HK-2 (cell line): ENCODE results near the gene TEKT3.
A peak's percentile ranks its signal among the peaks of the same experiment; 100 is the strongest.

Experiments used
- DNase-seq: peaks from one replicate; pipeline ENCODE4 v3.0.0-alpha.2; 2018; ENCODE audit not compliant: unreplicated experiment

TEKT3 gene

DNA sequence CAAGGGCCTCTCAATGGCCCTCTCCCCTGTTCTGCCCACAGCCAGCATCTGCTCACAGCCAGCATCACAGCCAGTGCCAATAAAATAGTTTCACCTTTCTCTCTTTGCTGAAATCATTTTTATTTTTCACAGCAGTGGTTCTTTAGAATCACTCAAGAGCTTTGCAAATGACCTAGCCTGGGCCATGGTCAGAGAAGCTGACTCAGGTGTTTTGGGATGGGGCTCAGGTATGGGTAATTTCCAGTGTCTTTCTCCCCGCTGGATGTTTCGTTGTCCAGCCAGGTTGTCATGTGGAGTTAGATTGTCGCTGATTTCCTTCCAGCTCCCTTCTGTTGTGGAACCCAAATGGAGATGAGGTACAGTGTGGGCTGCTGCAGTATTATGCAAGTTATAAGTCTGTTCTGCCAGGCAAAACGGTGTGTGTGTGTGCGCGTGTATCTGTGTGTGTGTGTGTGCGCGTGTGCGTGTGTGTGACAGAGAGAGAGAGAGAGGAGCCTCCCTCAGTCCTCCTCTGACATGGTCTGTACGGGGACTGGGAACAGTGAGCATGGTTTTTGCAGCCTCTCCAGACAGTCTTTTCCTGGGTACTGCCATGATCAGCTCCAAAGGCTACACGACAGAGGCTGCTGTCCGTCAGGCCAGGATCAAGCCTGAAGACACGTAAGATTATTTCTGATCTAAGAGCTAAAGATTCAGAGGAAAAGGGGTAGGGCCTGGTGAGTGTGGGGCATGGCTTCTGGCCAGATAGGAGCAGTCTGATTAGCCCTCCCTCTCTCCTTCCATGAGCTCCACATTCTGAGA is 74.9 kb downstream of the TEKT3 start:
- DNase-seq: no peak

DNA sequence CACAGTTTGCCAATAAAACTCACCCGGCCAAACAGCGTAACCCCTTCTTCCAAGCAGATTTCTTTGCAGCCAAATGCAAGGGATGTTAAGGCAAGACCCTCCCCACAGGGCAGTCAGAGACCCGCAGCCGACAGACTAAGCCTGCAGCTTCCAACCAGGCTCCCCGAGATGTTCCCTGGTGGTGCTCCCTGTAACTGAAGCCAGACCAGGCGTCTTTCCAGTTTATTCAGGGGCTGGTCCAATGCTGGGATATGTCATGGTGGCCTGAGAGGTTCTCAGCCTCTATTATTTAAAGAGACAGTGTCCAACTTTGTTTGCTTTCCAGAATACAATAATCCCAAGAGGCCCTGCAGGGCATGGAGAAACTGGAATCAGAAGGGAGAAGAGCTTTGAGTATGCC is 76.3 kb downstream of the TEKT3 start, which contains the start of gene PMP22:
TSS of gene PMP22 (minus strand) at position 196 of the 400 bp plus-strand sequence. CDS start 4,599 bp downstream, outside the sequence.
- DNase-seq: no peak

DNA sequence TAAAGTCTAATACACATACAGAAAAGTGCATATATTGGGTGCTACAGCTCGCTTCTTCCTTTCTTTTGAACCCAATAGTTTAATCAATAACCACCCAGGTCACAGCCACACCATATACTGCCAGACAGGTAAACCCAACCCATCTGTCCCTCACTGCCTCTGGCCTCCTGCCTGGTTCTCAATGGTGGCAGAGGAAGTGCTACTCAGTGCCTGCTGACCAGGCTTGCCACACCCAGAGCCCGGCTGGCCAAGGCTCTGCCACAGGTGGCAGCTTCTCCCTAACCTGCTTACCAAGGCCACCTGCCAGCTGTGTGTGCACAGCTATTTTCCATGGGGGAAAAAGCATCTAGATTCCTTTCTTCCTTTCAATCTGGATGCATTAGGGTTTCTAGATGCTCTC is 76.9 kb downstream of the TEKT3 start:
- no peak for DNase-seq

DNA sequence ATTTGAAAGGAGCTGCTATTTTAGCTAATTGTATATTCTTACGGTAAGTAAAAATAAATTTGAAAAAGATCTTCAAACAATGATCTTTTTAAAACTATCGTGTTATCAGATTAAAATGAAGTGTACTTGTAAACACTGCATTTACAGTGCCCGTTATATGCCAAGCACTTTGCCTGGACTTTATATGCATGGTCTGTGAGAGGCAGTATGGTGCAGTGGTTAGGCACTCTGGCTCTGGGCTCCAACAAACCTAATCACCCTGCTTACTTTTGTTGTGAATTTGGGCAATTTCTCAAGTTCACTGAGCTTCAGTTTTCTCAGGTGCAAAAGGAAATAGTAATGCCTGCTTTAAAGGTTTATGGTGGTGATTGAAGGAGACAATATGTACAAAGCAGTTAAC is 77.7 kb downstream of the TEKT3 start:
- no peak for DNase-seq

DNA sequence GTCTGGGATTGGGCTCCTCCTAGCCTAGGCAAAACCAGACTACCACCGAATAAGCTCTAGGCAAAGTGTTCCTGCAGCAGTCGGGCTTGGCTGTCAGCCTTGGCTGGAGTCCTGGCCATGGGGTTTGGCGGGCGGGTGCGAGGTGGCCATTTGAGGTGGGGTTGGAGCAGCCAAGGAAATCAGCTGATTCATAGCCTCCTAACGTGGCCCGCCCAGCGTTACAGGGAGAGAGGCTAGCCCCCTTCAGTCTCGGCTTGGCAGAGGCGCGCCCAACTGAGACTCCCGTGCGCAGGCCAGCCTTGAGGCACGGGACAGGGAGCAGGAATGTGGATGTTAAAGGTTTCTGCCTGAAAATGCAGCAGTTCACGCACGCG is 78.2 kb downstream of the TEKT3 start:
- peak; percentile 40 for DNase-seq

DNA sequence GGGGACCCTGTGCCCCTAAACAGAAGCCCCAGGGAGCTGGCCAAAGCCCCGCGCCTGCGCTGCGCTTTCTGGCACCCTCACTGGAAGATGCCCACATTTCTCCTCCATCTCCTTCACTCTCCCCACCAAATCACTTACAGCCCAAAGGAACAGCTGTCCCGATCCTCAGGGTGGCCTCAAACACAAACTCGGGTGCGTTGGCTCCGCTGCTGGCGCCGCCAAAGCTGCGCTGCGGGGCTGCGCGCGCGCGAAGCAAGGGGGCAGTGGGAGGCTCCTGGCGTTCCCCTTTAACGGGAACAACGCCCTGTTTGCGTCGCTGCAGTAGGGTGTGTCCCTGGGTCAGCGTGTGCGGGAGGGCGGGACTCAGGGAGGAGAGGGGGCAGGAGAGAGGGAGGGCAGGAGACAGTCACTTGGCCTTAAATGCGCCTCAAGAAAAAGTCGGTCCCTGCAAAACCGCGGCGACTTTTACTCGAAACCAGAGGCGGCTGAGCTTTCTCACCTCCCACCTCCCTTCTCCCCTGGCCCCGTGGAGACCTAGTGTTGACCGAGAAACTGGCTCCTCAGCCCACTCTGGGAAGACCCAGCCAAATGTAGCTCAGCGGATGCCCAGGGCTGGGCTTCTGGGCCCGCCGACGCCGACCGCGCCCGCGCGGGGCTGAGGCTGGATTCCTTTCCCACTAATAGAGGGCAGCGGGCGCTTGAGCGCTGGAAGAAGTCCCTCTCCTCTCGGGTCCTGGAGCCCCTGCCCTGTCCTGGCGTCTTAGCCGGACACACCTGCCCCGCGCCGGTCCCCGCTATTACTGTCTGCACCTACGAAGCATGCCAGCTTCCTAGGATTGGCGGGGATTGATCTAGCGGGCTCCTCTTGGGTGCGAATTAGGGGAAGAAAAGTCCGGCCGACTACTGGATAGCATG is 78.8 kb downstream of the TEKT3 start:
- DNase-seq: no peak

DNA sequence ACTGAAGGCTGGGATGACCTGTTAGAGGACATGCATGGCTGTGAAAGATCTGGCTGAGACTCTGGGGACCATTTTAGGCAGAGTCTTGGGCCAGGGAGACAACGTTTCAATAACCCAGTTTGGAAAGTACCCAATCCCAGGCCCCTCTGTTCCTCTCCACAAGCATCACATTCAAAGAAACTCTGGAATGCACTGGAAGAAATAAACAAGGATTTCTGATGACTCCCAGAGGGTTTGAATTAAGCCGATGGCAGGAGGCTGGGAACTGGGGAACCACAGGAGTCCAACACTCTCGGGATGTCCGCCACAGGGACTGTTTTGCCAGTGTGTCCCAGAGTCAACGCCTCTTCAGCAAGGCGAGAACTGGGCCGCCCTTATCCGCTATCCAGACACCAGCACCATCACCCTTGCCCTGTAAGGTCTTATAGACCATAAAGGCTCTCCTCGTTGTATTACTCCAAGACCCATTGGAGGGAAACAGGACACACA is 79.6 kb downstream of the TEKT3 start:
- no peak for DNase-seq

DNA sequence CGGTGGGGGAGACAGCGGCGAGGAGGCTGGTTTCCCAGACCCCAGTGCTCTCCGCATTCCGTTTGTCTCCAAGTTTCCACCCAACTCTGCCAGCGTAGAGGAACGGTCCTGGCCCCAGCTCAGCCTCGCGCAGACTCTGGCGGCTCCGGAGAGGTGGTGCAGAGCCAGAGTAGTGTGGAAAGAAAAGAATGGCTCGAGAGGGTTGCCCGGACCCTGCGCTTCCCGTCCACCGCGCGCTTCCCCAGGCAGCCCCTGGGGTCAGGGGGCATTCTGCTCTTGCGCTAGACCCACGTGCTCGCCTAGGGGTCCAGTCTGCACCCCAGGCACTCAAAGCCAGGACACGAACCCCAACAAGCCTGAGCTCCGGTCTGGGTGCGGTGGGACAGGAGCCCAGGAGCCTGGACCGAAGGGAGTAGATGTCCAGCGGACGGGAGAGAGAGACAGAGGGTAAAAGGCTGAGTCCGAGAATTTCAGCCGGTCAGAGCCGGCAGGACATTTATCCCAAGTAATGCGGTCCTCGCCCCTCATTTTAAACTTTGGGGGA is 80.1 kb downstream of the TEKT3 start:
- DNase-seq: peak; percentile 52

DNA sequence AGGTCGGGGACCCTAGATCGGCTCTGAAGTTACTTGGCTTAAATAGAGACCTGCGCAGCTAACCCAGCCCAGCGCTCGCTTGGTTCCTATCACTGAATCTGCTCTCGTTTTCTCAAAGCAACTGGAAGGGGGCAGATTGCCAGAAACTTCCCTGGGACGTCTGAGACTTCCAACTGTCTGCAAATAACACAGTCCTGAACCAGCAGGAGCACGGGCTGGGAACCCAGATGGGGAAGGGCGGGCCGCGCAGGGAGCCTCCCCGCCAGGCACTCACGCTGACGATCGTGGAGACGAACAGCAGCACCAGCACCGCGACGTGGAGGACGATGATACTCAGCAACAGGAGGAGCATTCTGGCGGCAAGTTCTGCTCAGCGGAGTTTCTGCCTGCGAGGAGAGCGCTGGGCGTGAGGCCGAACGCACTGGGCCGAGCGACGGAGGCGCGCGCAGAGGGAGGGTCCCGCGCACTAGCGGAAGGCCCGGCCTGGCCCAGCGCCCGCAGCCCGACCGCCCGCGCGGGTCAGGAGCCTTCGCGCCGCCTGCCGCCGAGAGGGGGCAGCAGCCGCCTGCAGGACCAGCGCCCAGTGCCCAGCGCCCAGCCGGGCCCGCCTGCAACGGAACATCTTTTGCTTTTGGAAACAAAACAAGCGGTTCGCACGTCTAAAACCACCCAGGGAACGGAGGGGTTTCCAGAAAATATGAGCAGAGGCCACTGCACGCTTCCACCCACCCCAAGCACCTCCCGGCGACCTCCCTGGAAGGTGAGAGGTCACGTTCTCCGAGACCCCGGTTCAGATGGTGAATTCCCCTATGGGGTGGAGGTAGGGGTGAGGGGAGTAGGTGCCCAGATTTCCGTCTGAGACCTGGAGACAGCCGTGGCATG is 80.8 kb downstream of the TEKT3 start:
- peak; percentile 87 for DNase-seq

DNA sequence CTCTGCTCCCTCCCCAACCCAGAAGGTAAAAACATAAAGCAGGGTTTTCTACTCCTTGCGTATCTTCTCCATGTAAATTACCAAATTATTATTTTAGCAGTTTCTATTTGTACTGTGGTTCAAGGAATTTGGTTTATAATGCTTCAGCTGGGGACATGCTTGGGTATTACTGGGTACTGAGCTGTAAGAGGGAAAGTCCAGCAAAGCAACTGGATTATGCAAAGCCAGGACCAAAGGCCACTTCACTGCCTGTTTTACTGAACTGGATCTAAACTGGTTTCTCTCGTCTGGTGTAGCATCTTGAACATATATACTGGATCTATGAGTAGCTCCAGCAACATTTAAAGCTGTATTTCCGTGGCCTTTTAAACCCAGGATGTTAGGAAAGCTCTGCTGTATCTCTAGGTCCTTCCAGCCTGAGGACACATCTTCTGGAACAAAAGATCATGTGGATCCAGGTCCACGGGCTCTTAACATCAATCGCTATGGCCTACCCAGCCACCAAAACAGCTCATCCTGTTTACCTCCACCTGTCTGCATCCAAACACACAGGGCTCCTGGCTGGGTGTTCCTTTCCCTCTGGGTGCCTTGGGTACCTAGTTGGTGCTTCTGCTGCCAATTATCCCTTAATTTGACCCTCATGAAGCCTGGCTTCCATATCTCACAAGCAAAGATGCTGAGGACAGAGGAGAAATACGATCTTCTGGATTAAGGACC is 83.4 kb downstream of the TEKT3 start:
- no peak for DNase-seq

DNA sequence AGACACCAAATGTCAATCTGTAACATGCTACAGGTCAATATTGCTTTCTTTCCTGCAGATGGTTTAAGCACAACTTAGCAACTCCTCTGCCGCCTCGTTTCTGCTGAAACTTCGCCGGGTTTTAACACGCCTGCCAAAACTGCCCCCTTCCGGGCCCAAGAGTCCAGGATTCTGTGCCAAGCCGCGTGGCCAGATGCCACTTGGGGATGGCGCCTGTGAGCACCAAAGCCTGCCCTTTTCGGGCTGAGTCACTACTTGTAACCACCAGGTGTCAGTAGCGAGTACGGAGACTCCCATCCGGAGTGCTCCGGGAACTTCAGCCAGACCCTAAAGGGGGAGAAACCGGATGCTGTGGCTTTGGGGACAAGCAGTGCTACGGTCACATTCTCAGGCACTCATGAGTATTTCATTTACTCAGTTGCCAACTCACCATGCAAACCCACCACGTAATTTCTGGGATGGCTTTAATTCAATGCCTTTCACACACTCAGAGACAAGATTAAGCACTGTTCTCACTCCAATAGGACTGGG is 84.1 kb downstream of the TEKT3 start:
- DNase-seq: peak; percentile 72

DNA sequence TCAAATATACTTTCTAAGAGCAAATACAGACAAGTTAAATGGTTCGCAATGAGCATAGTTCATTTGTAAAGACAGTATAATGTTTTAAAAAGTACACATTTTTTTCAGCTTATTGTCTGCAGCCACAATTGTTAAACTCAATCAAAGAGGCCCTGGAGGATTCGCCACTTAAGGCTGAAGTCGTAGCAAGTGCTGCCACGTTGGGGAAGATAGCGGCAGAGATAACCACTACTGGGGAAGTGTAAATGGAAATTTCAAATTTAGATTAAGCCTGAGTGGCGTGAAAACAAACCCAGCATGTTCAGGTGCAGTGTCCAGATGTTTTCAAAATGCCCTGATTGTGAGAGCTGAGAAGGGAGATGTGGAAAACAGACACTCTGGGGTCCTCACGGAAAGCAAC is 84.7 kb downstream of the TEKT3 start:
- DNase-seq: no peak

DNA sequence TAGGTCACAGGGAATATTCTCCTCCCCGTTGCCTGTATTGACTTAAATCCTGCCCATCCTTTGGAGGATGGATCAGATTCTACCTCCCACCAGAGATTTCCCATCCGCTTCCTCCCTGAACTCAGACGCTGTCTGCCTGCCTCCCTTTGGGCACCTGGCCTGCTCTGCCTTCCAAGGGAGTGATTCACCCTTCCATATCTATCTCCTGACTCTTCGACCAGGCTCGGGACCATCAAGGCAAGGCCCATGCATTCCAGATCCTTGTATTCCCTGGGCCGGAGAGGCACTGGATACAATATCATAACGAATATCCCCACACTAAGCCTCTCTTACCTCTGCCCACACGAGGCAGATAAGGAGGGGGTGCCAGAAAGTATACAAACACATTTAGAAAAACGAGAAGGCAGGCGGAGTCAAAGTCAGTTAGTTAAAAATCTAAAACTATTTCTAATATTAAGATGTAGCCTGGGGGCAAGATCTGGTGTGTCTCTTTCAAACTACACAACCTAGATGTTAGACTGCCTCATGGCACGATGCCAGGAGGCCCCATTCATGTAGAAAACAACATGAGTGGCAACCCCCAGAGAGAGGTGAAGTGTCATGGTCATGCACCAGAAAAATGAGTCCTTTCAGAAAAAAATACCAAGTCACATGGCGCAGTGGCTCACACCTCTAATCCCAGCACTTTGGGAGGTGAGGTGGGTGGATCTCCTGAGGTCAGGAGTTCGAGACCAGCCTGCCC is 85.5 kb downstream of the TEKT3 start:
- DNase-seq: no peak
